Inferior parietal cortex (tissue), 1 donor: ENCODE results near the gene PSMD3.

ENCODE experiments used
- DNase-seq: peaks from one replicate; pipeline ENCODE4 v3.0.0-alpha.2; 2016; ENCODE audit errors: extremely low spot score

Gene PSMD3

DNA sequence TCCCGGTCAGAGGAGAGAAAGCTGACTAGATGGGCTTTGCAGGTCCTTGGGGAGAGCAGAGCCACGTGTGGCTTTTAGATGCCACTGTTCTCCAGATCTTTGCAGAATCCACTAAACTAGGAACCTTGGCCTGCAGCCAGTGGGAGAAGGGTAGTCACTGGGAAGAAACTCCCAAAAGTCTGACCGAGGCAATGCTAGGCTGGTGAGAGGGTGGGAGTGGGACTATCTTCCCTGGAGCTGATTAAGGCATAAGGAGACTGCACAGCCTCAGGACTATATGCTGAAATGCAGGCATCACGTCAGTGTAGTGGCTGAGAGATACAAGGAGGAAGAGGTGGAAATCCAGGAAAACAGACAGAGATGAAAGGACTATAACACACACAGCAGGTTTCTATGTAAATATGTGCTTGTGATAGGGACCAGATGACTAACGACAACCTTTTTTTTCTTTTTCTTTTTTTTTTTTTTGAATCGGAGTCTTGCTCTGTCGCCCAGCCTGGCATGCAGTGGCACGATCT, 20.0 kb upstream of the PSMD3 start:
- DNase-seq: no peak

- no peak for DNase-seq
Measured at GRCh38 chr17:39962642-39963220, 17.9 kb upstream of the PSMD3 start, which contains the start of gene GSDMA. Gene GSDMA, plus strand, starts transcription at chr17:39963004. Its CDS starts 2,684 bp downstream, at chr17:39965688.

DNA sequence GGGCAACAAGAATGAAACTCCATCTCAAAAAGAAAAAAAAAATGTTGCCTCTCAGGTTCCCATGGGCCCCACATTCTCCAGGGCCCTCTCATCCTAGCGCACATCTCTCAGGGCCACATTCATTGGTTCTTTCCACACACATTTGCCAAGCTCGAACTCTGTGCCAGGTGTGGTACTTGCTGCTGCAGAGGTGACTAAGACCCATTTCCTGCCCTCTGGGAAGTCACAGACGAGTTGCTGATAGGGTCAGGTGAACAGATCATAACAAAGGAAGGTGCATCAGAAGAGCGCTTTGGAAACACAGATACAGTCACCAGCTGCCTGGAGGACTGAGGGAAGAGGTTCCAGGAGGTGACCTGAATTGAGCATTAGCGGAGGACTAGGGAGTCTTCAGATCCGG, 16.8 kb upstream of the PSMD3 start:
- DNase-seq: no peak

- DNase-seq: no peak
Measured at GRCh38 chr17:39965017-39965699, 15.4 kb upstream of the PSMD3 start.

- DNase-seq: no peak
Measured at GRCh38 chr17:39966771-39967170, 13.8 kb upstream of the PSMD3 start.

DNA sequence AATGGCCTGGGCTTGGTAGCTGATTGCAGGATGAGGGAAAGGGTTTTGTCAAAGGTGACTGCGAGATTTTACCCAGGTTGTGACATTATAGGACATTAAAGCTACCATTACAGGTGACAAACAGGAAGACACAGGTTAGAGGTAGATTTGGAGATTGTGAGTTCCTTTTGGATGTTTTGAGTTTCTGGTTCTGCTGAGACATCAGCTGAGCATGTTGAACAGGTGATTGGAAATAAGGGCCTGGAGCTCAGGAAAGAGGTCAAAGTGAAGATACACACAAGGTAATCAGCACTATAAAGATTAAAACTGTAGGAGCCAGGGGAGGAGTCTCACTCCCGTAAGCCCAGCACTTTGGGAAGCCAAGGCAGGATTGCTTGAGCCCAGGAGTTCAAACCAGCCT, 11.8 kb upstream of the PSMD3 start:
- no peak for DNase-seq

GRCh38 chr17:39969375-39969774, 11.2 kb upstream of the PSMD3 start:
- DNase-seq: no peak

DNA sequence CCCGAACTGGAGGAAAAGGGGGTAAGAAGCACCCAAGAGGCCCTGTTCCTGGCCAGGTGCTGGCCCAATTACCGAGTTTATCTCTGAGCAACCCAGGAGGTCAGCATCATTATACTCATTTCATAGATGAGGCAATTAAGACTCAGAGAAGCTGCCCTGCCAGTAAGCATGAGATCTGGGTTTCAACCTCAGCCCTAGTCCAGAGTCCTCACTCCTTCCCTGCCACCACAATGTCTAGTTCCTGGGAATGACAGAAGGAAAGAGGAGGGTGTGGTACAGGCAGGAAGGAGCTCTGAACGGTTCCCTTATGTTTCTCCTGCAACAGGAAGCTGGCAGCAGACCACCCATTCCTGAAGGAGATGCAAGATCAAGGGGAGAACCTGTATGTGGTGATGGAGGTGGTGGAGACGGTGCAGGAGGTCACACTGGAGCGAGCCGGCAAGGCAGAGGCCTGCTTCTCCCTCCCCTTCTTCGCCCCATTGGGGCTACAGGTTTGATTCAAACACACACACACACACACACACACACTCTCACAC, 10.4 kb upstream of the PSMD3 start:
- DNase-seq: no peak

GRCh38 chr17:39971076-39971603, 9.5 kb upstream of the PSMD3 start:
- no peak for DNase-seq

GRCh38 chr17:39972271-39972670, 8.3 kb upstream of the PSMD3 start:
- no peak for DNase-seq

DNA sequence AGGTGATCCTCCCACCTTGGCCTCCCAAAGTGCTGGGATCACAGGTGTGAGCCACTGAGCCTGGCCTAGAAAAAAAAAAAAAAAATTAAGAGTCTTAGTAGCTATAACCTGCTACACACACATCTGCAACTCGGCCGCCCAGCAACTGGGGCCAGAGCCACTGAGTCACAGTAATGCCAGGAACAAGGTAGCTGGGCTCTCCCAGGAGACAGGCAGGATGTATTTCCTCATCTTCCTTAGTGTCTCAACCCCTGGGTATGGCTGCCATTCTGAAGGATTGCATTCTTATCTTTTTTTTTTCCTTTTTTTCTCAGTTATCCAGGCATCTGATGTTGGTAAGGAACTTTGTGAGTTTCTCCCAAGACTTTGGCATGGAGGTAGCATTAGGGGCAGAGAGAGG, 7.1 kb upstream of the PSMD3 start:
- no peak for DNase-seq

GRCh38 chr17:39974433-39974832, 6.2 kb upstream of the PSMD3 start:
- no peak for DNase-seq

DNA sequence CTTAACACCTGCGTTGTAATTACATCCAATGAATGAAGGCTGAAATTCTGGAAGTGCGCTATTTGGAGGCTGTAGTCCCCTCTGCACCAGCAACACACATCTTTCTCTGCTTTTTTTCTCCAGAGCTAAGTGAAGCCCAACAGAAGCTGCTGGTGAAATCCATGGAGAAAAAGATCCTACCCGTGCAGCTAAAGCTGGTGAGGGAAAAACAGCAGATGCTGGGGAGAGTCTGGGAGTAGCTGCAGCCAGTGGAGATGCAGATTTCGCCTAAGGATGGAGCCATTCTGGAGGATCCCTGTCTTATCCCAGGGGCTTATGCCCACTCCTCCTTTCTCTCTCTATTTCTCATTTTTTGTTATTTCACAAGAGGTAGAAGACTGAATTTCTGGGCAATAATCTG, 4.8 kb upstream of the PSMD3 start:
- no peak for DNase-seq

- no peak for DNase-seq
Measured at GRCh38 chr17:39979016-39979670, 1.5 kb upstream of the PSMD3 start.

DNA sequence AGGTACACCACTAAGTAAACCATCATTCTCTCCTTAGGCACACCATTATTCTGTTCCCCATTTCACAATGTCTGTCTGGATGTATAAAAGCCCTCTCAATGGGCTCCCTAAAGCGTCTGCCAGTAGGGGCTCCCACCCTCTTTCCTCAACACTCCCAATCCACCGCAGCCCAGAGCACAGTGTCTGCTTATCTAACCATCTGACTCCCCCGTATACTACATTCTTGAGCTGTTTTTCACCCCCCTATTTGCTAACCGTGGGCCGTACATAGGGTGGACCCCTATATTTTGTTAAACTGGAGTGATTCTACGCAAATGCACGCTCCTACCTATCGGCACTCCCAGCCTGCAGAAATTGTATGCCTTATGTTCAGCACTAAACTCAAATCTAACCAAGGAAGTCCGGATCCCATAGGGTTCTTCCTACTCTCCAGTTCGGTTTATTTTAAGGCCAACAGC, 685 bp upstream of the PSMD3 start:
- peak; percentile 20 for DNase-seq

GRCh38 chr17:39981207-39981741, 667 bp downstream of the PSMD3 start:
- DNase-seq: no peak

DNA sequence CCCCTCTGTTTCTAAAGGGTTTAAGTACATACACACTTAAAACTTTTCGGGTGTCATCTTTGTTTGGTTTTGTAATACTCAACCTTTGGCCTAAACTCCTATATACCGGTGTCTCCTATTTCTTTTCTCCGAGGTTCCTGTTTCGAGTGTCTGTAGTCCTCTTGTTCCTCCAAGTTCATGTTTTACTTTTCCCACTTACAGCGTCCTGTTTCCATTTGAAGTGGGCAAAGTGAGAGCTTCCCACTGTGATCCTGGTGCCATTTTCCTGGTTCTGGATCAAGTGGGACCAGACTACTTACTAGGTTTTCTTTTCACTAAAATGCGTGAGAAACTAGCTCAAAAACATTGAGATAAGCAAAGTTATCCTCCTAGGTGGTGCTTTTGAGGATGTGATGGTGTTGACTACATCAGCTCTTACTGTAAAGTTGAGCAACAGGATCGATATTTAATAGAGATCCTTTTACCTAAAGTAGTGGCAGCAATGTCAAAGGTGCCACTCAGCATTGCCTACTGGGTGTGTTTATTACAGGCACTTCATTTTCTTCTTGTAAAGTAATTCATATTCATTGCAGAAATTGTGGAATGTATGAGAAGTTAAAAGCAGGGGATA, 1.3 kb downstream of the PSMD3 start:
- no peak for DNase-seq

GRCh38 chr17:39988206-39988810, 7.7 kb downstream of the PSMD3 start:
- no peak for DNase-seq

DNA sequence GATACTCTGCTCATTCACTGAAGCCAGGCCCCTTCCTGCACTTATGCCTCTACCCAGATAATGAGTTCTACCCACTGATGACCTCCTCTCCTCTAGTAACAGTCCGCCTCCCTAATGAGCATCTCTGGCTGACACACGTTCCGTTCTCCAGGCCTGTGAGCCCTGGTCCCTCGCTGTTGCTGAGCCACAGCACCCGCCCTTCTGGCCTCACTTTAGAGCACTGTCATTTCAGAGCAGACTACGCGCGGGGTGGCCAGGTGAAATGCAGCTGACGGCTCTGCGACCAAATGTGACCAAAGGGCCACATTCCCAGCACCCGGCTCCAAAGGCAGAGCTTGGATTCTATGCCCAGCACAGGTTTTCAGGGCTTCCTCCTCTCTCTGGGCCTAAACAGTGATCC, 13.8 kb downstream of the PSMD3 start:
- no peak for DNase-seq

- DNase-seq: no peak
Measured at GRCh38 chr17:39995438-39995837, 14.8 kb downstream of the PSMD3 start.

DNA sequence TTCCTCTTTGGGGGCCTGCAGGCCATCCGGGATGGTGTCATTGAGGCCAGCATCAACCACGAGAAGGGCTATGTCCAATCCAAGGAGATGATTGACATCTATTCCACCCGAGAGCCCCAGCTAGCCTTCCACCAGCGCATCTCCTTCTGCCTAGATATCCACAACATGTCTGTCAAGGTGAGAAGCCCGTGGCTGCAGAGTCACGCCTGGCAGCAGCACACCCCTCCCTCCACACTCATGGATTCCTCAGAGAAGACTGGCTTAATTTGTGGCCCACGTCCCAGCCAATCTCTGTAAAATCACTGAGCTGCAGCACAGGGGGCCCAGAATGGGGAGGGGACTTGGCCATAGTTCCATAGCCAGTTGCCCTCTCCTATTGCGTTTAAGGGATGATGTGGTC, 15.6 kb downstream of the PSMD3 start:
- DNase-seq: no peak
